Pancreas (tissue), 10 donors: ENCODE measurements around the gene VWA8. TPM values are rescaled to one million over a fixed set of nuclear protein-coding genes. Genes with fewer than 3 reads are reported as not detected.

Experiments used
- ATAC-seq, 4 donors: fragments of 200-7000 bp; cut with Tn5 transposase; one replicate each; pipeline versions ENCODE4 v1.8.0 to v1.9.1; 2020; ENCODE audit warnings: mild to moderate bottlenecking in 4 of 4, moderate library complexity in 4 of 4
- DNase-seq, 6 donors: peaks; one replicate each; pipeline ENCODE4 v3.0.0-alpha.2; 2020
- FAIRE-seq: peaks from 2 replicates; lab custom pipeline; 2012; peaks lifted over from hg19 to GRCh38; lab: Jason Lieb, UNC
- H3K27ac ChIP-seq, 4 donors: fragments of 200-600 bp; sonication (generic); 1 replicate in 3 of 4; 2 replicates in 1 of 4; pipeline versions ENCODE4 v1.5.0 to v1.8.0; 2020
- H3K27me3 ChIP-seq, 4 donors: fragments of 200-600 bp; one replicate each; pipeline ENCODE4 v1.8.0; 2021
- H3K36me3 ChIP-seq, 3 donors: fragments of 200-600 bp; sonication (generic) in 1 of 3; one replicate each; pipeline versions ENCODE4 v1.5.0 to v1.8.0; 2020 to 2021
- H3K4me1 ChIP-seq, 3 donors: fragments of 200-600 bp; one replicate each; pipeline ENCODE4 v1.8.0; 2021
- H3K4me3 ChIP-seq, 4 donors: fragments of 200-600 bp; sonication (generic) in 2 of 4; one replicate each; pipeline versions ENCODE4 v1.5.0 to v1.8.0; 2020 to 2021
- H3K9me3 ChIP-seq, 4 donors: fragments of 200-600 bp; one replicate each; pipeline ENCODE4 v1.8.0; 2021
- CTCF ChIP-seq, 4 donors: fragments of 200-600 bp; sonication (generic) in 3 of 4; IDR thresholded peaks; one replicate each; pipeline versions ENCODE4 v1.5.0 to v1.8.0; 2021; ENCODE audit warnings: antibody characterized with exemption in 4 of 4
- WGBS, 2 donors: extraction: QIAGEN DNeasy Blood & Tissue Kit; methylation state at CpG; one replicate each; pipeline ENCODE4 v1.1.7; 2013; 5-methylcytosine and 5-hydroxymethylcytosine counted together
- intact Hi-C, 3 donors: fragments of 100-400 bp; cut with DNase I; formaldehyde crosslinking; loops; one replicate each; pipeline versions ENCODE4 v1.11.1 to v1.14.2; 2022
- polyA plus RNA-seq, 2 donors: library from polyadenylated mRNA; stranded (reverse); fragments of 200-250 nt; gene quantifications; one replicate each; pipeline ENCODE4 v1.2.3, GENCODE V29; 2013
- total RNA-seq, 6 donors: library from RNA; stranded (reverse); fragmentation: NEBNext Ultra II Directional in 4 of 6; extraction: Animal tissue kit (Norgen Biotek cat#: 25700) in 4 of 6; gene quantifications; one replicate each; pipeline versions ENCODE4 v1.2.1 to v1.2.4, GENCODE V29; 2021 to 2023
- donor health status: healthy with polysubstance abuse.
- donor health status: DM: no; HTN: no; CAD: no; lungs with moderate emphysema.
- donor health status: DM: no; HTN: no; CAD: no.
- donor health status: control.
- donor health status: control.
- donor health status: Bipolar disorder and iron deficiency.
- donor health status: DM: yes; HTN: yes; CAD: no.
- donor health status: DM: no; HTN: no; CAD: no.
- donor health status: DM: no; HTN: no; CAD: no.
- donor health status: DM: yes; HTN: yes; CAD: no.

The VWA8 gene
- total and polyA plus RNA-seq, 8 donors: 3.3 to 15.8 (median 9.2) TPM

GRCh38 chr13:41691274-41691673 is 269.6 kb downstream of the VWA8 start:
- H3K9me3 ChIP-seq: no peaks in the 10 kb centered on the region
- ATAC-seq: no peak
- no peak overlapping the region for H3K27ac ChIP-seq
- 95 to 97% methylated on average over 1 of the region's 1 CpG for WGBS, 2 donors
- no peak for DNase-seq
- no peak for TF ChIP-seq CTCF (IDR thresholded peaks at IDR 0.05)
- no peak for FAIRE-seq
- H3K36me3 ChIP-seq: peaks cover 0 to 7% (median 0%) of the 10 kb centered on the region in 3 donors
- H3K4me1 ChIP-seq: peaks cover 17 to 22% (median 21%) of the 10 kb centered on the region in 3 donors
- H3K4me3 ChIP-seq: no peak overlapping the region
- H3K27me3 ChIP-seq: peaks cover 0 to 10% (median 0%) of the 10 kb centered on the region in 4 donors
- intact Hi-C loops: no loop called here

GRCh38 chr13:41682766-41683165 is 278.1 kb downstream of the VWA8 start:
- WGBS, 2 donors: 98% methylated on average over 3 of the region's 3 CpGs
- Histone ChIP-seq H3K36me3 (peaks cover 0 to 6% (median 0%) of the 10 kb centered on the region in 3 donors), H3K27ac (no peak overlapping the region), H3K4me1 (no peaks in the 10 kb centered on the region), H3K9me3 (no peaks in the 10 kb centered on the region), H3K27me3 (no peaks in the 10 kb centered on the region), H3K4me3 (no peak overlapping the region)
- no peak for TF ChIP-seq CTCF (IDR thresholded peaks at IDR 0.05)
- intact Hi-C loops: no loop called here
- no peak for FAIRE-seq
- ATAC-seq: no peak
- DNase-seq: no peak

- no peaks in the 10 kb centered on the region for H3K4me1 ChIP-seq
- no peaks in the 10 kb centered on the region for H3K9me3 ChIP-seq
- no peak overlapping the region for H3K4me3 ChIP-seq
- peaks cover 0 to 6% (median 0%) of the 10 kb centered on the region in 3 donors for H3K36me3 ChIP-seq
- DNase-seq: no peak
- no peak overlapping the region for H3K27ac ChIP-seq
- no peak for ATAC-seq
- intact Hi-C loops: no loop called here
- no peak for TF ChIP-seq CTCF (IDR thresholded peaks at IDR 0.05)
- 89 to 94% methylated on average over 2 of the region's 2 CpGs for WGBS, 2 donors
- H3K27me3 ChIP-seq: no peaks in the 10 kb centered on the region
- no peak for FAIRE-seq
These were observed 278.9 kb downstream of the VWA8 start for GRCh38 chr13:41682001-41682400.

GRCh38 chr13:41681587-41681986 is 279.3 kb downstream of the VWA8 start:
- 81 to 93% methylated on average over 3 of the region's 3 CpGs for WGBS, 2 donors
- Histone ChIP-seq H3K27ac (no peak overlapping the region), H3K27me3 (no peaks in the 10 kb centered on the region), H3K4me3 (no peak overlapping the region), H3K9me3 (no peaks in the 10 kb centered on the region), H3K36me3 (peaks cover 0 to 6% (median 0%) of the 10 kb centered on the region in 3 donors), H3K4me1 (no peaks in the 10 kb centered on the region)
- FAIRE-seq (no peak), ATAC-seq (no peak), DNase-seq (no peak)
- intact Hi-C loops: no loop called here
- TF ChIP-seq CTCF (IDR thresholded peaks at IDR 0.05): no peak

GRCh38 chr13:41680900-41681299 is 280.0 kb downstream of the VWA8 start:
- WGBS, 2 donors: 86 to 96% methylated on average over 2 of the region's 2 CpGs
- no peak for DNase-seq
- no peaks in the 10 kb centered on the region for H3K27me3 ChIP-seq
- no peak overlapping the region for H3K27ac ChIP-seq
- no peak for TF ChIP-seq CTCF (IDR thresholded peaks at IDR 0.05)
- H3K36me3 ChIP-seq: peaks cover 0 to 6% (median 0%) of the 10 kb centered on the region in 3 donors
- no peak overlapping the region for H3K4me3 ChIP-seq
- no peaks in the 10 kb centered on the region for H3K4me1 ChIP-seq
- intact Hi-C loops: no loop called here
- FAIRE-seq: no peak
- no peak for ATAC-seq
- H3K9me3 ChIP-seq: no peaks in the 10 kb centered on the region
